ENCODE results near the gene PBX1.
A peak's percentile ranks its signal among the peaks of the same experiment; 100 is the strongest.
"Not testable (repeated sequence)": the region's sequence is repeated elsewhere in the genome, so short reads cannot be mapped to it uniquely, and the experiment has no call there.

The PBX1 gene

DNA sequence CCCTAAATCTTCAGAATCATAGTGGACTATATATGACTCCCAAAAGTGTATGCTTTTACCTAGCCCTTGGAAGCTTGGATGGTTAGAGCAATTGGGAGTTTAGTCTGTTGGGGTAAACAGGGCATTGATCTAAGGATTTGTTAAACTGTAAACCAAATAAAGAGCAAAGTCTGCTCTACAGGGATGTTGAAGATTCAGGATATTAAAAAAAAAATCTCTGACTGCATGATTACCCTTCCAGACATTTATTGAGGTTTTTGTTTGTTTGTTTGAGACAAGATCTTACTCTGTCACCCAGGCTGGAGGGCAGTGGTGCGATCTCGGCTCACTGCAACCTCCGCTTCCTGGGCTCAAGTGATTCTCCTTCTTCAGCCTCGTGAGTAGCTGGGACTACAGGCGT, 31.6 kb downstream of the PBX1 start:
- DNase-seq (ENCODE audit: low spot score), result no peak

DNA sequence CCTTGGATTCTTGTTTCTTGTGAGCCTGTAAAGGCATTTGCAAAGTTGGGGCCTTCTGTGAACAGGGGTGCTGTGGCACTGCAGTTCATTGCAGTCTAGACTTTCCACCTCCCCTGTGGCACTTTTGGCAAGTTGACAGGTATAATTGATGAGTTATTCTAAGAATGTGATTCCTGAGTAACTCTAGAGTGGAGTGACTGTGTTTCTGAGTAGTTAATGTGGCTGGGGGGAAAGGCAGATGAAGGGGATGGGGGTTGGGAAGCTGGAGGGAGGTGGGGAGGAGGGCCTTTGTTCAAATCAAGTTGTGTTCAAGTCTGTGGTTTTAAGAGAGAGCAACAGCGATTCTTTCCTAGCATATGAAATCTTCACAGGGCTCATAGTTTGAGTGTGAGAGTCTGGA, 32.9 kb downstream of the PBX1 start:
- DNase-seq (ENCODE audit: low spot score), result no peak

DNA sequence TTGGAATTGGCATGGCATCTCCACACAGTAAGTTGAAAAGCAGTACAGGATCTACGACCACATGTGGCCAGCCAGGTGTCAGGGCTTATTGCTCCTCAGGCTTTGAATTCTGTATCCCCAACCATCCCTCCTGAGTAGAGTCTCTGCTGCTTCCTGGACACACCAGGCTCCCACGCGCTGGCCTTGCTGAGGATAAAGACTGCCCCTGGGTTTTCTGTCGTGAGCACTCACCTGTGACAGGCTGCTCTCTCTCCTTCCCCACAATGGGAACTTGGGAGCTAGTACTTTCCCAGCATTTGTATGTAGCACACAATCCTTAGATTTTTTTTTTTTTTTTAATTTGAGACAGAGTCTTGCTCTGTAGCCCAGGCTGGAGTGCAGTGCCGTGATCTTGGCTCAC, 33.6 kb downstream of the PBX1 start:
- no peak for DNase-seq (ENCODE audit: low spot score)

DNA sequence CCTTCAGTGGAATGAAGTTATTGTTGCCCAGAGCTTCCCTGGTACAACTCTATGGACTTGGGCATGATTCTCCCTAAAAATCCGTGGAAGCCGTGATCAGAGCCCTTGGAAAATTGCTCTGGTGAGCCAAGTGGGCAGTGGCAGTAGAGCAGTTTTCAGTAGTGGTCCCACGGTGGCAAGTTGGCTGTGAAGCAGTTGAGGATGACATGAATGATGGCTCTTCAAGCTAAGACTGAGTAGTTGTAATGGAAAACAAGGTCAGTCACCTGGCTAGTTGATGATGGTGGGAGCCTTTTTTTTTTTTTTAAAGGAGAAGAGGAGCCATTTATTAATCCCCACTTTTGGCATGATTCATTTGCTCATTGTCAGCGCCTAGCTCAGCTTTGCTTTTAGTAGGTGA, 36.2 kb downstream of the PBX1 start:
- DNase-seq (ENCODE audit: low spot score), result no peak

DNA sequence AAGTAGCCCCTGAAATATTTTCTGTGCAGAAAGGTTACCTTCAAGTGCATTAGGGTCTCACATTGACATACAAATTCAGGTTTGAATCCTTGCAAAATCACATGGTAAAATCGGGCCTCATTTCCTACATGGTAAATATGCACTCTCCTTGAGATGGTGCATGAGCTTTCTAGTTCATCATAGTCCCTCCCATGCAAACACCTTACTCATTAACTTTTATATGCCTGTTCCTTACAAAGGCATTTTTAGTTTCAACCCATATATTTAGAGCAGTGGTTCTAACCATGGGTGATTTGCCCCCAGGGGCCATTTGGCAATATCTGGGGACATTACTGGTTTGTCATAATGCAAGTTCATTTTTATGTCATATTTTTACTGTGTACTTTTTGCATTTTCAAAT, 37.2 kb downstream of the PBX1 start:
- no peak for DNase-seq (ENCODE audit: low spot score)

DNA sequence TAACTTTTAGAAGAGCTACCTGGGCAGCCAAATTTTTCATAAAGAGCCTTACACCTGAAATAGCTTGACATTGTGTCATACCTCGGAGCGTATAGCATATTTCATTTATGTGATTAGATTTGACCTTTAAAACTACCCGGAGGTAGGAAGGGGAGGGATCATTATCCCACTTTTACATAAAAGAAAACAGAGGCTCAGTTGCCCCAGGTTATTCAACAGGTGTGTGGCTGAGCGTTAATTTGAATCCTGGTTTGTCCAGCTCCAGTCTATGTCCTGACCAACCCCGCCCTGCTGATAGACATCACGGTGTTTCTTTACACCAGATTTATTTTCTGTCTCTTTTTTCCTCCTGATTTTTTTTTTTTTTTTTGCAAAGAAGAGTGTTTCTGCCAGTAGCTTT, 39.7 kb downstream of the PBX1 start:
- no peak for DNase-seq (ENCODE audit: low spot score)

DNA sequence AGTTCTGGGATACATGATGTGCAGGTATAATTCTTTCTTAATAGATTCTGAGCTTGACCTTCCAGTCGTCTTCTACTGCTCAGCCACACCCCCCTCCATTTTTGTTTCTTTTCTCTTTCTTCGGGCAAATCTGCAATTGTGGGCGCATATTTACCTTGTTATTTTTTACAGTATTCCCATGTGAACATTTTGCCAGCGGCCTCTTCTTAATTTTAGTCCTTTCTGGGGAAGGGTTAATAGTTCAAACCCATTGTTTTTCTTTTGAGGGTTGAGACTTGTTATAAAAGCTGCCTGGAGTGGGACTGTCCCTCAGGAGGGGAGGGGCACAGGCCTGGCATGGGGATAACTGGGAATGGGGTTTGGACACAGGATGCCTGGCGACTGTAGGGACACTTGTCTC, 40.3 kb downstream of the PBX1 start:
- DNase-seq (ENCODE audit: low spot score), result no peak

DNA sequence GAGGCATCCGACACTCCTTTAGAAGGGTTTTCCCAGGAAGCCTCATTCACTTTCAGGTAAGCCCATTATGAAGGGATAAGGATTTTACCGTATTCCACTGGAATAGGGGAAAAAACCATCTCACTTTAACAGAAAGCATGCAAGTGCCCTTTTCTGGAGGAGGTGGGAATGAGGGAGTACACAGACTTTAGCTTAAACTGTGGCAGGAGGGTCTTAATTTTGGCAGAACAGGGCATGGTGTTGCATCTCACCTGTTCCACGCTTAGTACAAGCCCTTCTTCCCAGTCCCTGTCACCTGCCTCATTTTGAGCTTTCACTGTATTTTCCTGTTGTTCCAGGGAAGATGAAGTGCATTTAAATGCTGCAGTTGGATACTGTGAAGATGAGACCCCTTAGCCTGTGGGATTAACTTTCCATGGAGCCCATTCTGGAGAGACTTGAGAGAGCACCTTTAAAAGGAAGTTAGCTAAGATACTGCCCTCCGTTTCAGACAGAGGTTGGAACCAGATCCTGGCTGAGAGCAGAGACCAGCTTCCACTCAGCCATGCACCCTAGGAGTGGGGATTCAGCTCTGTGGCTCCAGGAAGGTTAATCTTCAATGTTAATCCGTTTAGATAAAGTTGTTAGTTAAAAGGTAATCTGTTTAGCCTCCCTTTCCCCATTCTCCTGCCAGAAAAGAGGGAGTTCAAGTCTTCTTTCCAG, 42.6 kb downstream of the PBX1 start:
- no peak for DNase-seq (ENCODE audit: low spot score)

DNA sequence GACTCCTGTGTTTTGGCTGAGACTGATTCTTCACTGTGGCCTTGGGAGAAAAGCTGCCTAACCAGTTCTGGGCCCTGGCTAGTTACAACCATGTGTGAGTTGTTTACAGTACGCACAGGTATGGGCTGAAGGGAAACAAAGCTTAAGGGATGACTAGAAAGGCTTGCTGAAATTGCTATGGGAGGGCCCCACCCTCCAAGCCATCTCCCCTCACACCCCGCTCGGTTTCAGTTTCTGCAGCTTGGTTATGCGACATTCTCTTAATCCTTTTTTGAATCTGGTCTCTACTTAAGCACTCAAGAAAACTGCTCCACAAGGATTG, 43.1 kb downstream of the PBX1 start:
- no peak for DNase-seq (ENCODE audit: low spot score)

DNA sequence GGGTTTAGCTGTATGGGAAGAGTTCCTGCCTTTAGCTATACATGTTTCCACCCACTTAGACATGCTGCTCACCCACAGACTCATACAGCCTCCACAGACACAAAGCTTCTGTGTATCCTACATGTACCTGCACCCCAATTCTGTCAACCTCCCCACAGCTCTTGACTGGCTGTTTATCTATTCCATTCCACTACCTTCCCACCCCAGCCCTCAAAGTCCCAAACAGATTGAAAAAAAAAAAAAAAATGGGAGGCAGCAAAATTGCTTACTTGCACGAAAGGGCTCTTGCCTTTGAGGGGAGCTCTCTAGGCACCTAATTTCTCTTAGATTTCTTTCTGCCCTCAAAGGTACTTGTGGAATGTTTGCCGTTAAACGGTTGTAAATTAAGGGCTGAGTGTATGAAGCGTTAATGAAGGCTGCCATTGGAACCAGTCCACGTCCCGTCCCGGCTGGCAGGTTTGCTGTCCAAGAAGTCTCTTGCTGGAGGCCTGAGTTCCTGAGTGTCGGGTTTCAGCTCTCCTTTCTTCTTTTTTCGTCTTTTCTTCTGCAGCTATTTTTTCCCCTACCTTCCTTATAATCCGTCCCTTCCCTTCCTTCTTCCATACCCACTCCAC, 43.6 kb downstream of the PBX1 start:
- no peak for DNase-seq (ENCODE audit: low spot score)

DNA sequence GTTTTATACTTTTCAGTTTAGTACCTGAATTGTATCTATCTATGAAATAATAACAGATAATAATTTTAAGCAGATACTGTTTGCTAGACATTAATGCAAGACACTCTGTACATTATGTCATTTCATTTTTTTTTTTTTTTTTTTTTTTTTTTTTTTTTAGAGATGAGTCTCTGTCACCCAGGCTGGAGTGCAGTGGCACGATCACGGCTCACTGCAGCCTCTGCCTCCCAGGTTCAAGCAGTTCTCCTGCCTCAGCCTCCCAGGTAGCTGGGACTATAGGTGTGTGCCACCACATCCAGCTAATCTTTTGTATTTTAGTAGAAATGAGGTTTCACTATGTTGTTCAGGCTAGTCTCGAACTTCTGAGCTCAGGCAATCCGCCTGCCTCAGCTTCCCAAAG, 44.8 kb downstream of the PBX1 start:
- not testable (repeated sequence) for DNase-seq (ENCODE audit: low spot score)

DNA sequence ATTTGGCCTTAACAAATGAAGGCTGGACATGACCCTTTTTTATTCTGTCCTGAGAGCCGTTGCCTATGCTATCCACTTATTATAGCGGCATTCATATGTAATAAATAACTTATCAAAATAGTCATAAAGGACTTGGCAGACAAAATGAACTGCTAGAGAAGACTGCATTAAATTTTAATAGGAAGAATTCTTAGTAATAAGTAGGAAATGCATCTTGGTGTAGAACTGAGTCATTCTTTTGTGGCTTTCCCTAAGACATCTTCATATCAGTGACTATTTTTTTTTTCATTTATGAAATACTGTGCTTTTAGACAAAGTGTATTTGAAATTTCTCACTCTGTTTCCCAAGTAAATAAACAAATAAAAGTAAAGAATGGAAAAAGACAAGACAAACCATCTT, 45.6 kb downstream of the PBX1 start:
- DNase-seq (ENCODE audit: low spot score), result no peak

DNA sequence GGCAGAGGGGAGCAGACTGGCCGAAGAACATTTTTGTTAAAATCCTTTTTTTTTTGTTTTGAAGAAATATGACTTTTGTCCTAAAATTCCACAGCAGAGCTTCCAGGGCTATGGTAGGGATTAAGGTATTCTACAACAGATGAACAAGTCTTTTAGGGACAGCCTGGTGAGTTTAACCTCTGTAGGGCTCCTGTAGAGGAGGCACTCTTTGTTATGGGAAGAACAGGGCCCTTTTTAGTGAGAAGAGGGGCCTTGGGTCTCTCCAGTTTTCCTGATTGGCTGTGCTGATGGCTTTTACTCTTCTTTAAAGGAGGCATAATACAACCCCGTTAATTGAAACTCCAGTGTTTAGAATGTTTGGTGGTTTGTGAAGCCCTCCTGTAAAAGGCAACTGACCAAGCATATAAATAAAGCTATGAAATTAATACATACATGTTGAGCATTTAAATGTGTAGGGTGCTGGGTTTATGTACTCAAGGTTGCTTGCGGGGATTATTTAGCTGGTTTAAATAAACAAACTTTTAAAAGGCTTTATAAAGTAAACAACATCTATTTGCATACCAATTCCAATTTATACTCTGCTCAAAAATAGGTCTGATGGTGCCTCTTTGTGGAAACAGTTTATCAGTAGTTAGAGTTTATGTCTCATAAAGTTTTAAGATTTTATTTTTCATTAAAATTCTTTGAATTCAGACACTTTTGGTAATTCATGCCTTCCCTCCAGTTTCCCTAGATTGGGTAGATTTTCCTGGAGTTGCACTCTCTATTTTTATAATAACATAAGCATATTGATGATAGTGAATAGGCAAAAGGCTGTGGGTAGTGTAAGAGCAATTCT, 46.5 kb downstream of the PBX1 start:
- DNase-seq (ENCODE audit: low spot score), result no peak

DNA sequence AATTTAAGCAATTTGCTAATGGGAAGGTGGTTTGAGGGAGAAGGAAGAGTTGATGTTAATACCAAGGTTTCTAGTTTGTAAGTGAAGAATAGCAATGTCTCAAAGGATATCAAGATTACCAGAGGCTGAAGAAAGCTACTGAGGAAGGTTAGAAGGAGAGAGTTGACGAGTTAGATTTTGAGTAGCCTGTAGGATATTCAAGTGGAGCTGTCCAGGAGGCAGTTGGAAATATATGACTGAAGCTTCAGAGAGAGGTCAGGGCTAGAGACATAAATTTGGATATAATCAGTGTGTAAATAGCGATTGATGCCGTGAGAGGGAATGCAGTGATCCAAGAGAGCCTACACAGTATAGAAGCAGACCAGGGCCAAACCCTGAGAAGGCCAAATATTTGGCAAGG, 48.4 kb downstream of the PBX1 start:
- no peak for DNase-seq (ENCODE audit: low spot score)

DNA sequence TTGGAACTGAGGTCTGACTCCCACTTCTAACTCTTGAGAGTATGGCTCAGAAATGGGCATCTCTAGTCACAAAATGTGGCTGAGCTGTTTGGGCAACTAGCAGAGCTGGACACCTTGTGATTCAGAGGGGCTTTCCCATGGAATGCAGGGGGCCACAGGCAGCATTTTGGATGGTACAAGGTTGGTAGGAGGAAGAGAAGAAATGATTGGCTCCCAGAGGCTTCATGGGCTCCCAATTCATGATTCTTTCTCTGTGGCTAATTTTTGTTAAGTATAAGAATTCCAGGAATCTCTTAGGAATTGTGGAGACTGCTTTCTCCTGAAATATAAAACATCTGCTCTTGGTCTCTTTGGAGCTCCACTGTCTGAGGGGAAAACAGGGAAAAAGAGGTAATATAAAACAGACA, 49.7 kb downstream of the PBX1 start:
- no peak for DNase-seq (ENCODE audit: low spot score)

DNA sequence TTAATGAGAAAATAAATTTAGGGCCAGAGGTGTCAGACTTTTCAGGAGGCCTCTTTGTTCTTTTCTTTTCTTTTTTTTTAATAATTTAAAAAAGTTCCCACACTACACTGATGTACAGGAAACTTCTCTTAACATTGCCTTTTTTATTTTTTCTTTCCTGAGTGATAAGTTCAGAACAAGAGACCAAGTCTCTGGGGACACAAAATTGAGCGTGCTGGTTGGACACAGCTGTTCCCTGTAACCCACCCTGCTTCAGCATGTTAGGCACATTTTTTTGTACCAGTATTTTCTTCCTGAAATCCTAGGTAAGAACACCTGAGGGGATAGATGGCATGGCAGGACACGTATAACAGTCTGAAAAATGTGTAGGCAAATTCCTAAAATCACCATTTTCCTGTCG, 50.1 kb downstream of the PBX1 start:
- no peak for DNase-seq (ENCODE audit: low spot score)

DNA sequence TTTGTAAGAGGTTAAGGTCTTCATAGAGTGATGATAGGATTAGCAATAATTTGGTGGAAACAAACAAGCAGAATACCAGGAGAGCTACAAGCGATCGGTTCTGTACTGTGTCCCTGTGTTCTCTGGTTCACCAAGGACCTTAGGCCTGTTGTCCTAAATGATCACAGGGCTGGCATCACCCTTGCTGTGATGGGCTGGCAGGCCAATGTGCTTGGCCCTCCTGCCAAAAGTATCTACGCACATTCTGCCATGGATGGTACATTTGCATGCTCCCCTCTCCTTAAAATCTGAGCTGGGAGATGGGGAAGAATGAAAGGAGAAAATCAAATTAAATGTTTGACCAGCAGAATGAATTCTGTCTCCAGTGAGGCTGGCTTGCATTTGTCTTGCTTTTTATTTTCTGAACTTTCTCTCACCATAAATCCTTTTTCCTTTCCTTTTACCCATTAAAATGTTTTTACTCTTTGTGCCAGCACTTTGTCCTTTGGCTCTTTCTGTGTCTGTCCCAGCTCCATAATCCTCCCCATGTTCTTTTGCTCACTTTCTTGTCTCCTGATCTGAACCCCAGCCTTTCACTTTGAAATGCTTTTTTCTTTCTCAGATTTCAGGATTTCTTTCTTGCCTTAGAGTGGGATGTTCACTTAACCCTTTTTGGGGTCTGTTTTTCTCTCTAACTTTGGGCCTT, 51.7 kb downstream of the PBX1 start:
- no peak for DNase-seq (ENCODE audit: low spot score)

DNA sequence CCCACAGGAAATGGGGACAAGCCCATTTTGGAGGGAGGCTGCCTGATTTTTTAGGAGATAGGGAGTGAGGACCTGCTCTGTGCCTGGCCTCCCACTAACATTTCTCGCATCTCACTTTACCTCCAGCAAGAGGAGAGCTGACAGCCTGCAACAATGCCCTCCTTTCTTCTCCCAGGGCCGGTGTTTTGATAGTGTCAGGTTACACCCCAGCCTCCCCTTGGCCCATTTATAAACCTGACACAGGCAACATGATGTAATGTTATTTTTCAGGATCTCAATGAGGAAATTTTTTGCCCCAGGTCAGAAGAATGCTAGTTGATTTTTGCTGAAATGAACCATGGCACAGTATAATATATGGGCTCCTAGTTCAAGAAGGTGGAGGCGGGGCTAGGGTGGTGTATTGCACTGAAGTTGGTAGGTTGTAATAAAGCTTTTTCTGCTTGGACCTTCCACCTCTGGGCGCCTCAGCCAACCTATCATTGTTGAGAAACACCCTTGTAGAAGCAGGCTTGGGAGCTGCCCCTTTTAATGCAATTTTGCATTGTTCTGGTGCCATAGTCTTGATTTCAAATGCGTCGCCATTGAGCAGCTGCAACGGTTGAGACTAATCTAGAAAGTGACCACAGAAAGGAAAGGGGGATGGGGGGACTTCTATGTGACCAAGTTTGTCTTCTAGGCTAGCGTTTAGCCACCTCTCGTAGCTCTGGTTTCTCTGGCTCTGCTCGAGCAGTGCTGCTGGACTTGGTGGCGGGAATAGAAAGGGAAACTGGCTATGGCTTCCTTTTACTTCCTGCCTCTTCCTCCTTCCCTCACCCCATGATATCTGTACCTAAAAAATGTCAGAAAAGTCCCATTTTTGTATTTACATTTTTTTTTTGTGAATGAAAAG, 53.0 kb downstream of the PBX1 start:
- peak; percentile 66 for DNase-seq (ENCODE audit: low spot score)

DNA sequence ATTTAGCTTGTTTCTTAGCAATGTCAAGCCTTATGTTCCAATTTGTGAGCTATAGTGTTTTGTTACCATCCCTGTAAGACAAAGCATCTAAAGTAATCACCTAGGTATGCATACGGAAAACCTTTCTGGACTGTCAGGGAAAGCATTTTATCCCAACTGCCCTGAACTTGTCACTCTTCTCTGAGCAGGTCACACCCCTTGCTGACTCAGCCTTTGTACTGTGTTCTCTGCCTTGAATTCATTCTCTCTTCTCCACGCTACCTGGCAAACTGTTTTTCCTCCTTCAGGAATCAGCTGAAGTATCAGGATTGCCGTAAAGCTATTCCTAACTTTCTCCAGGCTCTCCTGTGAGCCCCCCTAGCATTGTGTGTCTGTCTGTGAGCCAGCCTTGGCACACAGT, 54.2 kb downstream of the PBX1 start:
- no peak for DNase-seq (ENCODE audit: low spot score)

DNA sequence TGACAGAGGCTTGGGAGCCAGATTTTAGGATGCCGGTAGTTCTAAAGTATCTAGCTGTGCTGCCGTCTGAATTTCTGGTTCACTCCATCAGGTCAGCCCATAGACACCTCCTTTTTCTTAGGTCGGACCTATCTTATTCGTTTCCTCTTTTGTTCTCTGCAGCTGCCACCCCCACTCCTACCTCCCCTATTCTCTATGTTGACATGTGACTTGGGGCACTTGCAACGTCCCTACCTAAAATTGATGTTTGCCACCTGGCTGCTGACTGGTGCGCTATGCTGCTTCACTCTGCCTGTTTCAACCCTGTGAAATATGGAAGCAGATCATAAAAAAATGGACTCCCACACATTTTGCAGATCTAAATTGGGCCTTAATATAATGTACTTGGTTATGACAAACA, 55.3 kb downstream of the PBX1 start:
- DNase-seq (ENCODE audit: low spot score), result no peak

DNA sequence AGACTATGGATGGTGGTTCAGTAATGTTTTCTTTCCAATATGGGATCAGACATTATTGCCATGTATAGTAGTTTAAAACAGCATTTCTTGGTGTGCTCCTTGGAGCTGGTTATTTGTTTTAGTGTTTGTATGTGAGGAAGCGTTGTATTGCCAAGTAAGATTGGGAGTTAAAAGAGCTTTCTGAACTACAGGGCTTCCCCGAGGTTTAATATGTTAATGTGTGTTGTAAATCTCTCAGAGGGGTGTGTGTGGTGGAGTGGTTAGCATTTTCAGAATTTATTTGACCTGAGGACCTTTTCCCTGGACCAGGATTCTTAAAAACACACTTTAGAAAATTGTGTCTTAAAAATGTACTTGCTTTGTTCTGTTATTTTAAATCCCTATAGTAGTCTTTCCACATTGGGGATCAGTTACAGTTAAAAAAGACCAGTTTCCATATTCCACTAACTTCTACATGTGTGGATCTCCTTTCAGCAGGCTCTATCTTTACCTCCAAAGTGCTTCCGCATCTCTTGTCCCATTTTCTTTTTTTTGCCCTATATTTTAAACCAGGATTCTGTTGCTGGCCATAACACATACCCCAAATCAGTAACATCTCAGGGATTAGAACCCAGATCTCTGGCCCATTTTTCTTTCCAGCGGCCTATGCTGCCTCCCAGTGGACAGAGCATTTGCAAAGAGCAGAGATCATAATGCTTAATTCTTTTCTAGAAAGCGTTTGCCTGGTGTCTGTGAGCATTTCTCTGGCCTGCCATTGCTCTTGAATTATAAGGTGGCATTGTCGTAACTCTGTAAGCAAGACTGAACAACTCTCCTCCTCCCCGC, 58.6 kb downstream of the PBX1 start:
- DNase-seq (ENCODE audit: low spot score), result no peak

Measured in HuH-7 (cell line).